PFSK-1 (cell line): Measurements from ENCODE around the gene MYH9.

Experiments
- POLR2AphosphoS5 ChIP-seq: IDR thresholded peaks from 2 replicates; pipeline ENCODE4 v1.6.1; 2012; ENCODE audit warnings: low read depth, mild to moderate bottlenecking, control low read depth, low read length, moderate library complexity
- SIN3A ChIP-seq: IDR thresholded peaks from 2 replicates; pipeline ENCODE4 v1.6.1; 2012; ENCODE audit warnings: mild to moderate bottlenecking, low read length, moderate library complexity, borderline replicate concordance; ENCODE audit not compliant: insufficient read depth
- TAF1 ChIP-seq: IDR thresholded peaks from 2 replicates; pipeline ENCODE4 v1.6.1; 2012; ENCODE audit warnings: low read length, control low read depth, borderline replicate concordance; ENCODE audit not compliant: insufficient read depth
- TF ChIP-seq, protein P1 (sequence below), 2 experiments: IDR thresholded peaks; 2 replicates each; pipeline versions ENCODE4 v1.6.1 to v1.8.0; 2011 to 2012; ENCODE audit warnings: low read depth in 2 of 2, low read length in 2 of 2, control low read depth in 1 of 2, inconsistent platforms in 1 of 2, mild to moderate bottlenecking in 1 of 2, moderate library complexity in 1 of 2; ENCODE audit not compliant: insufficient read depth in 1 of 2

DNA sequence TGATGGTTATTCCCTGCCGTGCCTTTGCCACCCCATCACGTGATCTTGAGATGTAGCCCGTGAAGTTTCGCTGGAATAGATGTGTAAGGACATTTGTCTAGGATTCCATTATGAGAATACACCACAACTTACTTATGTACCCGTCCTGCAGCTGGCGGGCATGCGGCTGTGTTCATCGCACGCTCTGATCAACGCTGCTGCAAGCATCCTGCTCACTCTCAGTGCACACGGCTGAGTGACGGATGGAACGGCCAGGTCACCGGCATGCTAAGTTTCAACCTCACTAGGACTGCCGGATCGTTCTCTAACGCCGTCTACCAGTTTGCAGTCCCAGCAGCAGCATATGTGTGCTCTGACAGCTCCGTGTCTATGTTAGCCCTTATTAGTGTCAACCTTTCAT, 90.2 kb downstream of the MYH9 start:
- TF ChIP-seq, protein P1, sequence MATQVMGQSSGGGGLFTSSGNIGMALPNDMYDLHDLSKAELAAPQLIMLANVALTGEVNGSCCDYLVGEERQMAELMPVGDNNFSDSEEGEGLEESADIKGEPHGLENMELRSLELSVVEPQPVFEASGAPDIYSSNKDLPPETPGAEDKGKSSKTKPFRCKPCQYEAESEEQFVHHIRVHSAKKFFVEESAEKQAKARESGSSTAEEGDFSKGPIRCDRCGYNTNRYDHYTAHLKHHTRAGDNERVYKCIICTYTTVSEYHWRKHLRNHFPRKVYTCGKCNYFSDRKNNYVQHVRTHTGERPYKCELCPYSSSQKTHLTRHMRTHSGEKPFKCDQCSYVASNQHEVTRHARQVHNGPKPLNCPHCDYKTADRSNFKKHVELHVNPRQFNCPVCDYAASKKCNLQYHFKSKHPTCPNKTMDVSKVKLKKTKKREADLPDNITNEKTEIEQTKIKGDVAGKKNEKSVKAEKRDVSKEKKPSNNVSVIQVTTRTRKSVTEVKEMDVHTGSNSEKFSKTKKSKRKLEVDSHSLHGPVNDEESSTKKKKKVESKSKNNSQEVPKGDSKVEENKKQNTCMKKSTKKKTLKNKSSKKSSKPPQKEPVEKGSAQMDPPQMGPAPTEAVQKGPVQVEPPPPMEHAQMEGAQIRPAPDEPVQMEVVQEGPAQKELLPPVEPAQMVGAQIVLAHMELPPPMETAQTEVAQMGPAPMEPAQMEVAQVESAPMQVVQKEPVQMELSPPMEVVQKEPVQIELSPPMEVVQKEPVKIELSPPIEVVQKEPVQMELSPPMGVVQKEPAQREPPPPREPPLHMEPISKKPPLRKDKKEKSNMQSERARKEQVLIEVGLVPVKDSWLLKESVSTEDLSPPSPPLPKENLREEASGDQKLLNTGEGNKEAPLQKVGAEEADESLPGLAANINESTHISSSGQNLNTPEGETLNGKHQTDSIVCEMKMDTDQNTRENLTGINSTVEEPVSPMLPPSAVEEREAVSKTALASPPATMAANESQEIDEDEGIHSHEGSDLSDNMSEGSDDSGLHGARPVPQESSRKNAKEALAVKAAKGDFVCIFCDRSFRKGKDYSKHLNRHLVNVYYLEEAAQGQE (IDR thresholded peaks at IDR 0.05; ENCODE audit: insufficient read depth in 1 of 2, low read depth in 2 of 2, low read length in 2 of 2) = no peak
- no peak for TF ChIP-seq POLR2AphosphoS5
- no peak for TF ChIP-seq SIN3A
- no peak for TF ChIP-seq TAF1
